Heart right ventricle (tissue), 16 donors: ENCODE results near the gene MTFP1. TPM values are rescaled to one million over a fixed set of nuclear protein-coding genes. Genes with fewer than 3 reads are reported as not detected.

Experiments
- ATAC-seq, 8 donors: fragments of 200-7000 bp; cut with Tn5 transposase; one replicate each; pipeline ENCODE4 v1.9.1; 2020; ENCODE audit warnings: mild to moderate bottlenecking in 8 of 8, moderate library complexity in 8 of 8, moderate number of reproducible peaks in 1 of 8
- DNase-seq, 2 donors: peaks; one replicate each; pipeline ENCODE4 v3.0.0-alpha.2; 2020
- H3K27ac ChIP-seq, 10 donors: fragments of 200-600 bp; sonication (generic) in 2 of 10; one replicate each; pipeline versions ENCODE4 v1.5.0 to v1.8.0; 2020 to 2022; ENCODE audit warnings: mild to moderate bottlenecking in 3 of 10
- H3K27me3 ChIP-seq, 7 donors: fragments of 200-600 bp; one replicate each; pipeline ENCODE4 v1.8.0; 2021 to 2022; ENCODE audit warnings: mild to moderate bottlenecking in 2 of 7
- H3K36me3 ChIP-seq, 9 donors: fragments of 200-600 bp; sonication (generic) in 1 of 9; one replicate each; pipeline versions ENCODE4 v1.5.0 to v1.8.0; 2020 to 2022; ENCODE audit warnings: mild to moderate bottlenecking in 2 of 9
- H3K4me1 ChIP-seq, 9 donors: fragments of 200-600 bp; sonication (generic) in 1 of 9; one replicate each; pipeline versions ENCODE4 v1.5.0 to v1.8.0; 2020 to 2022; ENCODE audit warnings: mild to moderate bottlenecking in 4 of 9
- H3K4me3 ChIP-seq, 10 donors: fragments of 200-600 bp; sonication (generic) in 2 of 10; one replicate each; pipeline versions ENCODE4 v1.5.0 to v1.8.0; 2020 to 2022; ENCODE audit warnings: mild to moderate bottlenecking in 7 of 10, moderate library complexity in 2 of 10
- H3K9me3 ChIP-seq, 11 donors: fragments of 200-600 bp in 10 of 11; sonication (generic) in 2 of 11; one replicate each; pipeline versions ENCODE4 v1.5.0 to v1.8.0; 2013 to 2022; ENCODE audit warnings: mild to moderate bottlenecking in 2 of 11, control low read depth in 1 of 11, moderate library complexity in 1 of 11
- CTCF ChIP-seq, 9 donors: fragments of 200-600 bp; sonication (generic) in 2 of 9; IDR thresholded peaks; one replicate each; pipeline versions ENCODE4 v1.5.0 to v1.8.0; 2021 to 2022; ENCODE audit warnings: antibody characterized with exemption in 9 of 9, mild to moderate bottlenecking in 5 of 9, moderate library complexity in 1 of 9
- WGBS, 2 donors: extraction: QIAGEN DNeasy Blood & Tissue Kit; methylation state at CpG; one replicate each; pipeline ENCODE4 v1.1.7; 2013; ENCODE audit warnings: inconsistent platforms in 1 of 2; 5-methylcytosine and 5-hydroxymethylcytosine counted together
- intact Hi-C, 10 donors: fragments of 100-400 bp; cut with DNase I; formaldehyde crosslinking; loops; one replicate each; pipeline versions ENCODE4 v1.11.1 to v1.14.2; 2022
- polyA plus RNA-seq, 2 donors: library from polyadenylated mRNA; stranded (reverse); fragments of 200-250 nt; gene quantifications; one replicate each; pipeline ENCODE4 v1.2.3, GENCODE V29; 2013
- total RNA-seq, 10 donors: library from RNA; stranded (reverse); fragmentation: NEBNext Ultra II Directional in 3 of 10; extraction: Animal tissue kit (Norgen Biotek cat#: 25700) in 3 of 10; gene quantifications; one replicate each; pipeline versions ENCODE4 v1.2.1 to v1.2.4, GENCODE V29; 2021 to 2023
- donor health status: Arrhythmogenic right ventricular cardiomyopathy.
- donor health status: ischemic (EF 13 %, LVEDD 7.1; RV severe dilation, severe dysfunction).
- donor health status: healthy with polysubstance abuse.
- donor health status: DM: no; HTN: yes; CAD: no.
- donor health status: DM: no; HTN: no; CAD: no.
- donor health status: ischemic (EF 25% LVEDD 6.9; RV normal size, moderate dysfunction).
- donor health status: ischemic (EF 25% LVEDD 5.7; RV mildly dilated, moderate dysfunction).
- donor health status: healthy.
- donor health status: DM: yes; HTN: yes; CAD: no.
- donor health status: Ischemic cardiomyopathy.
- donor health status: ischemic (EF 35%, LVEDD 5.7; RV mildly dilated, moderate dysfunction).
- donor health status: nonischemic (EF 11% LVEDD 7.7; RV severe dilation, severe dysfunction).
- donor health status: DM: yes; HTN: yes; CAD: no.
- donor health status: PGD.
- donor health status: ischemic (EF 29% LVEDD 5.4; RV normal size, mild dysfunction).
- donor health status: nonischemic (EF 23%, LVEDD 6.1; RV moderate dilation, normal function).

Gene MTFP1
- total and polyA plus RNA-seq, 12 donors: 5.9 to 132 (median 17.9) TPM

DNA sequence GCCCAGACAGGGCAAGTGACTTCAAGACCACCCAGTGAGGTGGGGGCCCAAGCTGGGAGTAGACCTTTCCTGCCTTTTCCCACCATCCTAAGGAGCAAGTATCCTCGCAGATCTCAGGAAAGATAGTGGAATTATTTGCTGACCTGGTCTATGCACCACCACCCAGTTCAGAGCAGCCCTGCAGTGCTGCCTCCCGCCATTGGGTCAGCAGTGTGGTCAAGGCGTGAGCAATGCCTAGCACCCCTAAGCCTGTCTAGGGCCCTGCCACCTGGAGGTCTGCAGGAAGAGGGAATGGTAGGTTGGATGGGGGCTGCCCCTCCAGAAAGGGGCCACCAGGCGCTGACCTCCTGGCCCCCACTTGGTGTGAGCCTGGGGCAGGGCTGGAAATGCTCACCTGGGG, 6.5 kb downstream of the MTFP1 start:
- H3K4me1 ChIP-seq: peaks cover 0 to 9% (median 0%) of the 10 kb centered on the region in 9 donors
- H3K36me3 ChIP-seq: peaks cover 0 to 17% (median 0%) of the 10 kb centered on the region in 9 donors
- no peak overlapping the region for H3K4me3 ChIP-seq
- no peak for TF ChIP-seq CTCF (IDR thresholded peaks at IDR 0.05)
- WGBS, 2 donors: 96% methylated on average over 4 of the region's 4 CpGs
- no peak for ATAC-seq
- H3K27ac ChIP-seq: no peak overlapping the region
- no peak for DNase-seq
- no peaks in the 10 kb centered on the region for H3K27me3 ChIP-seq
- peaks cover 0 to 14% (median 0%) of the 10 kb centered on the region in 11 donors for H3K9me3 ChIP-seq
- intact Hi-C loops: no loop called here

GRCh38 chr22:30432520-30432919, 7.0 kb downstream of the MTFP1 start:
- H3K36me3 ChIP-seq: peaks cover 0 to 13% (median 0%) of the 10 kb centered on the region in 9 donors
- WGBS, 2 donors: 61 to 71% methylated on average over 2 of the region's 2 CpGs
- intact Hi-C loops: no loop called here

GRCh38 chr22:30433227-30433626, 7.7 kb downstream of the MTFP1 start:
- no peak overlapping the region for H3K4me3 ChIP-seq
- peaks cover 0 to 6% (median 0%) of the 10 kb centered on the region in 9 donors for H3K36me3 ChIP-seq
- H3K4me1 ChIP-seq: peaks cover 0 to 8% (median 0%) of the 10 kb centered on the region in 9 donors
- H3K27ac ChIP-seq: no peak overlapping the region
- WGBS, 2 donors: 92 to 100% methylated on average over 3 of the region's 3 CpGs
- no peak for DNase-seq
- no peak for ATAC-seq
- peaks cover 0 to 10% (median 0%) of the 10 kb centered on the region in 11 donors for H3K9me3 ChIP-seq
- TF ChIP-seq CTCF (IDR thresholded peaks at IDR 0.05): no peak
- intact Hi-C loops: no loop called here
- H3K27me3 ChIP-seq: peaks cover 0 to 5% (median 0%) of the 10 kb centered on the region in 7 donors

More at GRCh38 chr22:30432520-30432919, 7.0 kb downstream of the MTFP1 start:
- ATAC-seq (no peak), DNase-seq (no peak)
- Histone ChIP-seq H3K9me3 (peaks cover 0 to 13% (median 0%) of the 10 kb centered on the region in 11 donors), H3K27me3 (no peaks in the 10 kb centered on the region), H3K27ac (no peak overlapping the region), H3K4me1 (peaks cover 0 to 8% (median 0%) of the 10 kb centered on the region in 9 donors), H3K4me3 (no peak overlapping the region)
- TF ChIP-seq CTCF (IDR thresholded peaks at IDR 0.05): no peak

- Histone ChIP-seq H3K27me3 (peaks cover 0 to 11% (median 0%) of the 10 kb centered on the region in 7 donors), H3K27ac (no peak overlapping the region), H3K36me3 (peaks cover 0 to under 1% (median 0%) of the 10 kb centered on the region in 9 donors), H3K9me3 (peaks cover 0 to 10% (median 0%) of the 10 kb centered on the region in 11 donors), H3K4me3 (no peak overlapping the region), H3K4me1 (peaks cover 0 to 8% (median 0%) of the 10 kb centered on the region in 9 donors)
- WGBS, 2 donors: 96 to 100% methylated on average over 1 of the region's 1 CpG
- no peak for ATAC-seq
- no peak for TF ChIP-seq CTCF (IDR thresholded peaks at IDR 0.05)
- intact Hi-C loops: no loop called here
- DNase-seq: no peak
Measured at GRCh38 chr22:30433773-30434172, 8.2 kb downstream of the MTFP1 start.
